22Rv1 (cell line): ENCODE measurements around the gene RPL32.

Source experiments
- CTCF ChIP-seq: fragments of 450-650 bp; IDR thresholded peaks from 2 replicates; pipeline ENCODE4 v1.5.1; 2017; ENCODE audit warnings: mild to moderate bottlenecking
- ZFX ChIP-seq: fragments of 450-650 bp; IDR thresholded peaks from 2 replicates; pipeline ENCODE4 v1.6.1; 2017; ENCODE audit warnings: antibody characterized with exemption, borderline replicate concordance

GRCh38 chr3:12810013-12810780, 31.2 kb downstream of the RPL32 start:
- TF ChIP-seq CTCF (peak; percentile 76), ZFX (no peak)
